Karpas-422 (cell line): ENCODE data around the gene RBM4. TPM values are rescaled to one million over a fixed set of nuclear protein-coding genes. Genes with fewer than 3 reads are reported as not detected.
"Not testable (repeated sequence)": the region's sequence is repeated elsewhere in the genome, so short reads cannot be mapped to it uniquely, and the experiment has no call there.

Source experiments
- DNase-seq: peaks from one replicate; pipeline ENCODE4 v3.0.0-alpha.2; 2015
- H2AFZ ChIP-seq: fragments of 200-600 bp; sonication (generic); 2 replicates; pipeline ENCODE4 v1.6.1; 2014; ENCODE audit warnings: antibody characterized with exemption, low read length, mixed read lengths
- H3K27ac ChIP-seq: fragments of 200-600 bp; sonication (generic); 2 replicates; pipeline ENCODE4 v1.5.1; 2014; ENCODE audit warnings: mild to moderate bottlenecking, low read length, moderate library complexity
- H3K27me3 ChIP-seq: fragments of 200-600 bp; sonication (generic); 2 replicates; pipeline ENCODE4 v1.6.1; 2014; ENCODE audit warnings: low read length, mixed read lengths
- H3K36me3 ChIP-seq: fragments of 200-600 bp; sonication (generic); 2 replicates; pipeline ENCODE4 v1.6.1; 2014; ENCODE audit warnings: low read length, mixed read lengths; ENCODE audit not compliant: insufficient read depth
- H3K4me1 ChIP-seq: fragments of 200-600 bp; sonication (generic); 2 replicates; pipeline ENCODE4 v1.6.1; 2014; ENCODE audit warnings: mild to moderate bottlenecking, low read length, mixed read lengths
- H3K4me2 ChIP-seq: fragments of 200-600 bp; sonication (generic); 2 replicates; pipeline ENCODE4 v1.6.1; 2014; ENCODE audit warnings: low read length, low read depth, mild to moderate bottlenecking; ENCODE audit not compliant: poor library complexity, severe bottlenecking
- H3K4me3 ChIP-seq: fragments of 200-600 bp; sonication (generic); 2 replicates; pipeline ENCODE4 v1.5.1; 2014; ENCODE audit warnings: mild to moderate bottlenecking, antibody characterized with exemption, low read length, mixed read lengths
- H3K79me2 ChIP-seq: fragments of 200-600 bp; sonication (generic); 2 replicates; pipeline ENCODE4 v1.6.1; 2014; ENCODE audit warnings: mild to moderate bottlenecking, low read length, mixed read lengths
- H3K9ac ChIP-seq: fragments of 200-600 bp; sonication (generic); 2 replicates; pipeline ENCODE4 v1.6.0; 2014; ENCODE audit warnings: low read length
- H3K9me2 ChIP-seq: fragments of 200-600 bp; sonication (generic), shearing (Covaris generic); replicated peaks from 2 replicates; pipeline ENCODE4 v1.6.0; 2014; ENCODE audit warnings: mild to moderate bottlenecking, low read length, moderate library complexity; ENCODE audit not compliant: insufficient read depth
- H3K9me3 ChIP-seq: fragments of 300-700, 200-600 bp; sonication (generic); 2 replicates; pipeline ENCODE4 v1.6.1; 2014; ENCODE audit warnings: low read length, mixed read lengths
- H4K20me1 ChIP-seq: fragments of 200-600 bp; sonication (generic); 2 replicates; pipeline ENCODE4 v1.6.1; 2014; ENCODE audit warnings: mild to moderate bottlenecking, antibody characterized with exemption, low read length, low read depth; ENCODE audit not compliant: insufficient read depth
- total RNA-seq: library from RNA; depleted of rRNA; stranded (reverse); fragments of >200 nt; shearing (Covaris generic); gene quantifications from 2 replicates; pipeline ENCODE4 v1.2.3, GENCODE V29; 2014; ENCODE audit warnings: low replicate concordance

The RBM4 gene
- total RNA-seq, 1 experiment from 2014 or later, result 141 TPM

DNA sequence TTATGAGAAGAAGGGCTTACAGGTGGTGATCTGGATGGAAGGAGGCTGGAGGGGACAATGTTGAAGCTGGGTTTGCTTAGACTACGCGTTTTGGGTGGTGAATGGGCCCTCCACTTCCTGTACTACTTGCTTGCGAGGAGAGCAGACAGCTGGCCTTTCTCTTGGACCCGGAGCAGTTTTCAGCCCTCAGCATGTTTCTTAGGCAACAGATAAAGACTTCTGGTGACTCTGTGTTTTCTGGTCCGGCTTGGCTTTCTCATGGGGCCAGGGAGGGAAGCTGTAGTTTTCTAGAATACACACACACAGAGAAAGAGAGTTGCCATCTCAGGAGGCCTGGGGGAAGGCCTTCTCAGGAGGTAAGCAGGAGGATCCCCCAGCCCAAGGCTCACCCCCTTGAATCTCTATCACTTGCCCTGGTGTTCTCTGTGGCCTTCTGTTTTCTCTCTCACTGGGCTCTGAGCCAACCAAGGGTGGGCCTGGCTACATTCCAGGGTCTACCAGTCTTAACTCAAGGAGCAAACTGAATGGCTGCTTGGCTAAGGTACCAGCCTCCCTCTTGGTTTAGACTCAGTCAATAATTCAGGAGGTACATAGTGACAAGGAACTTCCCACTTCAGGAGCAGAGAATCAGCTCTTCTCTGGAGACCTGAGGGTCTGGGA, 43.1 kb upstream of the RBM4 start:
- 0 out of 2 replicates have a peak, but pooled peaks cover 3% of the 10 kb centered on the region for H3K36me3 ChIP-seq
- DNase-seq, result no peak
- 0 out of 2 replicates have a peak overlapping the region, but pooled peaks have one; percentile 10 for H3K27ac ChIP-seq
- no peaks in the 10 kb centered on the region for H3K9me3 ChIP-seq
- H3K27me3 ChIP-seq, result no peaks in the 10 kb centered on the region
- peaks cover 32% of the 10 kb centered on the region for H3K4me1 ChIP-seq
- peak overlapping the region; percentile 43 for H3K9ac ChIP-seq
- H3K79me2 ChIP-seq, result peaks cover 17% of the 10 kb centered on the region
- peak overlapping the region; percentile 50 for H3K4me2 ChIP-seq
- no peak overlapping the region for H2AFZ ChIP-seq
- H3K9me2 ChIP-seq, result no peaks in the 10 kb centered on the region
- H4K20me1 ChIP-seq, result no peaks in the 10 kb centered on the region
- peak overlapping the region; percentile 26; the same call in 1 of the 2 replicates for H3K4me3 ChIP-seq

DNA sequence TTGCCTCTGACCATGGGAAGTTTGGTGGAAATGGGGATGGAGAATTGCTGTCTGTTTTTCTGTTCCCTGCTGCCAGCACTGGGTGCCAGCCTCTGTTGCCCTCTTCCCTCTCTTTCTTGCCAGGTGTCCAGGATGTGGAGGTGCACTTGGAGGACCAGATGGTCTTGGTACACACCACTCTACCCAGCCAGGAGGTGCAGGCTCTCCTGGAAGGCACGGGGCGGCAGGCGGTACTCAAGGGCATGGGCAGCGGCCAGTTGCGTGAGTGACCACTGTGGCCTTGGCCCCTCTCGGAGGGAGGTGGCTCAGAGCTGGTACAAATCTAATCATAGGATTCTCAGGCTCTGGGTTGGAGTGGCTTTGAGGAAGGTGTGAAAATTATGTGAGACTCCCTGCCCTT, 39.5 kb upstream of the RBM4 start:
- Histone ChIP-seq H3K9me3 (no peaks in the 10 kb centered on the region), H3K27ac (no peak overlapping the region), H2AFZ (no peak overlapping the region), H3K9ac (no peak overlapping the region), H3K4me1 (peaks cover 20% of the 10 kb centered on the region), H3K27me3 (no peaks in the 10 kb centered on the region), H3K4me3 (no peak overlapping the region), H3K4me2 (no peak overlapping the region), H3K79me2 (peaks cover 7% of the 10 kb centered on the region; the same call in 1 of the 2 replicates), H4K20me1 (no peaks in the 10 kb centered on the region), H3K36me3 (0 out of 2 replicates have a peak, but pooled peaks cover 6% of the 10 kb centered on the region), H3K9me2 (no peaks in the 10 kb centered on the region)
- no peak for DNase-seq

DNA sequence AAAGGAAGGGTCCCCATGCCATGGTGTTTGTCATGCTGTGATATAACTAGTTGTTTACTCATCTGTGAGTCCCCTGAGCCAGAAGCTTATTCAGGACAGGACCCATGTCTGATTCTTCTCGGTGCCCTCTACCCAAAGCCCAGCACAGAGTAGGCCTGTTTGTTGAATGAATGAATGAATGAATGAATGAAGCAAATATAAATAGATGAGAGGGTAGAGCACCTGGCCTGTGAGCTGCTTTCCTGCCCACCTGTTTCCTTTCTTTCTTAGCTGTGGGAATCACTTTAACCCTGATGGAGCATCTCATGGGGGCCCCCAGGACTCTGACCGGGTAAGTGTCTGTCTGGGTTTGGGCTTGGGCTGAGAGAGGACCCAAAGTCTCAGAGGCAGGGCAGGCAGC, 38.3 kb upstream of the RBM4 start:
- Histone ChIP-seq H3K27me3 (no peaks in the 10 kb centered on the region), H3K9me3 (no peaks in the 10 kb centered on the region), H4K20me1 (no peaks in the 10 kb centered on the region), H3K9me2 (no peaks in the 10 kb centered on the region), H3K4me1 (peaks cover 12% of the 10 kb centered on the region), H3K9ac (no peak overlapping the region), H3K4me3 (no peak overlapping the region), H3K79me2 (peaks cover 2% of the 10 kb centered on the region; the same call in 1 of the 2 replicates), H3K27ac (no peak overlapping the region), H2AFZ (no peak overlapping the region), H3K36me3 (0 out of 2 replicates have a peak, but pooled peaks cover 6% of the 10 kb centered on the region), H3K4me2 (no peak overlapping the region)
- DNase-seq, result no peak

DNA sequence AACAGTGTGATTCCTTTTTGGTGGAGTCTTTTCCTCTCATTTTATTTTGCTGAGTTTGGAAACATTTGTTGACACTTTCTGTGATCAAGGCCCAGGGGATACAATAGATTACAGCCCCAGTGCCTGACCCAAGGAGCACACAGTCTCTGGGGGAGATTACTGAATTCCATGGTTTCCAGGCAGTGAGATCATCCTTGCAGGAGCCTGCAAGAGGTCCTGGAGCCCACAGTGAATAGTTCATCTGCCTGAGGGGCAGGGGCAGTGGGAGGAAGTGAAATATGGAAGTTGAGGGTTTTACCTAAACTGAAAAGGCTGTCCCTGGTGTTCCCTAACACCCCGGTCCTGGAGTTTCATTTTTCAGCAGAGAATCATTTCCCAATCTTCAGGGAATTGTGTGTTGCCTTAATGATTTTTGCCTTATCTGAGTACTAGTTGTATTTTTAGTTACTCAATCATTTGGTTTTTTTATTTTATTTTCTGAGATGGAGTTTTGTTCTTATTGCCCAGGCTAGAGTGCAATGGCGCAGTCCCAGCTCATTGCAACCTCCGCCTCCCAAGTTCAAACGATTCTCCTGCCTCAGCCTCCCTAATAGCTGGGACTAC, 37.8 kb upstream of the RBM4 start:
- H4K20me1 ChIP-seq, result no peaks in the 10 kb centered on the region
- H3K4me2 ChIP-seq, result no peak overlapping the region
- H3K27me3 ChIP-seq, result no peaks in the 10 kb centered on the region
- no peaks in the 10 kb centered on the region for H3K9me2 ChIP-seq
- H3K36me3 ChIP-seq, result peaks cover 6% of the 10 kb centered on the region; the same call in 1 of the 2 replicates
- H3K9me3 ChIP-seq, result no peaks in the 10 kb centered on the region
- H3K4me3 ChIP-seq, result no peak overlapping the region
- H3K9ac ChIP-seq, result no peak overlapping the region
- H2AFZ ChIP-seq, result no peak overlapping the region
- no peak overlapping the region for H3K27ac ChIP-seq
- H3K4me1 ChIP-seq, result peaks cover 7% of the 10 kb centered on the region
- H3K79me2 ChIP-seq, result no peaks in the 10 kb centered on the region; the same call in 1 of the 2 replicates
- DNase-seq, result no peak

DNA sequence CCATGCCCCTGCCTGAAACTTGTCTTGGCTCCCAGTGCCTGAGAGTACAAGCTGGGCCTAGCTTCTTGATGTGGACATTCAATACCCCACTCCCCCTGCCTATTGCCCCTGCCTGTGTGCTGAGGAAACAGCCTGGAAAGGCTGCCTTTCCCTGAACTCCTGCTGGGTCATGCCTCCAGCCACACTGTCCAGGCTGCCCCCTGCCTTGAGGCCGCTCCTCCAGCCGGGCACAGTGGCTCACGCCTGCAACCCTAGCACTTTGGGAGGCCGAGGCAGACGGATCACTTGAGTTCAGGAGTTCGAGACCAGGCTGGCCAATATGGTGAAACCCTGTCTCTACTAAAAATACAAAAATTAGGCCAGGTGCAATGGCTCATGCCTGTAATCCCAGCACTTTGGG, 35.4 kb upstream of the RBM4 start:
- H2AFZ ChIP-seq, result no peak overlapping the region
- no peak overlapping the region for H3K4me3 ChIP-seq
- H3K79me2 ChIP-seq, result no peaks in the 10 kb centered on the region; the same call in 1 of the 2 replicates
- H3K36me3 ChIP-seq, result peaks cover 6% of the 10 kb centered on the region
- DNase-seq, result no peak
- no peak overlapping the region for H3K4me2 ChIP-seq
- no peak overlapping the region for H3K27ac ChIP-seq
- H3K9me2 ChIP-seq, result no peaks in the 10 kb centered on the region
- H3K9ac ChIP-seq, result no peak overlapping the region
- peaks cover 7% of the 10 kb centered on the region for H3K4me1 ChIP-seq
- no peaks in the 10 kb centered on the region for H3K9me3 ChIP-seq
- no peaks in the 10 kb centered on the region for H3K27me3 ChIP-seq
- H4K20me1 ChIP-seq, result no peaks in the 10 kb centered on the region

DNA sequence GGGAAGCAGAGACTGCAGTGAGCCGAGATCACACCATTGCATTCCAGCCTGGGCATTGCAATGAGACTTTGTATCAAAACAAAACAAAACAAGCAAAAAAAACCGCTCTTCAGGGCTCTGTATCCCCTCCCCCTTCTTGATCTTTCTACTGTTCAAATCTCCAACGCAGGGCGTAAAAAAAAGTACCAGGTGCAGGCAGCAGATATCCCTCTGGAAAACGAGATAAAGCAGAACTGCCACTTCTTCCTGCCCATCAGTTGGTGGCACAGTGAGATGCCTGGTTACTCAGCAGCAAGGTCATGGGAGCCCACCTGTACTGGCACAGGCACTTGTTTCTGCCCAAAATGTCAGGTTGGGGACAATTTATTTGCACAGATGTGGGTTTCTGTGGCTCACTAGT, 34.3 kb upstream of the RBM4 start:
- no peak overlapping the region for H3K9ac ChIP-seq
- no peak overlapping the region for H3K4me3 ChIP-seq
- peaks cover 12% of the 10 kb centered on the region for H3K4me1 ChIP-seq
- no peak overlapping the region for H3K4me2 ChIP-seq
- H2AFZ ChIP-seq, result no peak overlapping the region
- no peak for DNase-seq
- no peaks in the 10 kb centered on the region for H3K27me3 ChIP-seq
- H3K27ac ChIP-seq, result no peak overlapping the region
- H3K9me3 ChIP-seq, result no peaks in the 10 kb centered on the region
- no peaks in the 10 kb centered on the region for H4K20me1 ChIP-seq
- peaks cover 6% of the 10 kb centered on the region for H3K36me3 ChIP-seq
- no peaks in the 10 kb centered on the region for H3K79me2 ChIP-seq
- H3K9me2 ChIP-seq, result no peaks in the 10 kb centered on the region

DNA sequence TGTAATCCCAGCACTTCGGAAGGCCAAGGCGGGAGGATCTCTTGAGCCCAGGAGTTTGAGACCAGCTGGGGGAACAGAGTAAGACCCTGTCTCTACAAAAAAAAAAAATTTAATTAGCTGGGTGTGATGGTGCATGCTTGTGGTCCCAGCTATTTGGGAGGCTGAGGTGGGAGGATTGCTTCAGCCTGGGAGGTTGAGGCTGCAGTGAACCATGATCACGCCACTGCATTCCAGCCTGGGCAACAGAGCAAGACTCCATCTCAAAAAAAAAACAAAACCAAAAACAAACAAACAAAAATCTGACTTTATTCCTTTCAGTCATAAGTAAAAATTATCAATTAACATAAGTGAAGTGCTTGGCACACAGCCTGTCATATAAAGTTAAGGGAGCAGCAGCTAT, 31.9 kb upstream of the RBM4 start:
- not testable (repeated sequence) for H4K20me1 ChIP-seq, H3K4me2 ChIP-seq, H3K79me2 ChIP-seq, H3K27ac ChIP-seq, H3K9me2 ChIP-seq, H3K4me3 ChIP-seq, H3K27me3 ChIP-seq, H2AFZ ChIP-seq, H3K36me3 ChIP-seq, H3K9ac ChIP-seq, DNase-seq, H3K9me3 ChIP-seq
- peaks cover 24% of the 10 kb centered on the region for H3K4me1 ChIP-seq

DNA sequence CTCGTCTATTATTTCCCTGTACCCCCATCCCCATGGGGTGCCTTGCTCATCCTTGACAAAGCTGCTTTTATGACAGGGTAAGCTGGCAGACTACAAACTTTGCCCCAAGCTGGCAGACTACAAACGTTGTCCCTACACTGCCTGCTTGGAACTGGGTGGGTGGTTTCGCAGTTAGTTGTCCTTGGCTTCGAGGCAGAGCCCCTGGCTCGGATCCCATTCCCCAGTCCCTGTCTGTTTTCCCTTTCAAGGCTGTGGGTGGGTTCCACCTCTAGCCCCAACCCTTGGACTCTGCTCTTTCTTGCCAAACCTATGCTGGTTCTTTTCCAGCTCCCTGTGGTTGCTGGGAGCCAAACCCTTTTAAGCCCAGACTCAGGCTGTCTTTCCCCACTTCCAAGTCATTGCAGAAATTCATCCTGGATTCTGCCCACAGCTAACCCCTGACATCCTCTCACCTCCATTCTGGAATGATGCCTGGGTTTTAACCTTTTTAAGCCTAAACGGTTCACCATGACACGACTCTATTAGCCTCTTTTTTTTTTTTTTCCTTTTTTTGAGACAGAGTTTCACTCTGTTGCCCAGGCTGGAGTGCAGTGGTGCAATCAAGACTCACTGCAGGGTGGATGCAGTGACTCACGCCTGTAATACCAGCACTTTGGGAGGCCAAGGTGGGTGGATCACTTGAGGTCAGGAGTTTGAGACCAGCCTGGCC, 31.2 kb upstream of the RBM4 start:
- Histone ChIP-seq H3K27ac (no peak overlapping the region), H3K9ac (no peak overlapping the region)

More for the DNA sequence above, 31.2 kb upstream of the RBM4 start:
- Histone ChIP-seq H3K4me2 (no peak overlapping the region), H2AFZ (no peak overlapping the region), H3K4me1 (peaks cover 29% of the 10 kb centered on the region), H4K20me1 (no peaks in the 10 kb centered on the region), H3K27me3 (no peaks in the 10 kb centered on the region), H3K36me3 (peaks cover 3% of the 10 kb centered on the region), H3K9me3 (no peaks in the 10 kb centered on the region), H3K9me2 (no peaks in the 10 kb centered on the region), H3K79me2 (no peaks in the 10 kb centered on the region), H3K4me3 (no peak overlapping the region)
- no peak for DNase-seq
